ENCODE data around the gene ANKDD1A.
A peak's percentile ranks its signal among the peaks of the same experiment; 100 is the strongest.

The ANKDD1A gene

DNA sequence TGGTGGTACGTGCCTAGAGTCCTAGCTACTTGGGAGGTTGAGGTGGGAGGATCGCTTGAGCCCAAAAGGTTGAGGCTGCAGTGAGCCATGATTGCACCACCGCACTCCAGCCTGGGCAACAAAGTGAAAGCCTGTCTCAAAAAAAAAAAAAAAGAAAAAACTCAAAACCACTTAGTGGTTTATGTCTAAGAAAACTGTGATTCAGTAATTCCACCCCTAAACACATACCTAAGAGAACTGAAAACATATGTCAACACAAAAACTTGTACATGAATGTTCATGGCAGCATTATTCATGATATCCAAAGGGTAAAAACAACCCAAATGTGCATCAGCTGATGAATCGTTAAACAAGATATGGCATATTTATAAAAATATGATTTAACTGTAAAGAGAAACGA, 63.7 kb downstream of the ANKDD1A start:
- DNase-seq = no peak

DNA sequence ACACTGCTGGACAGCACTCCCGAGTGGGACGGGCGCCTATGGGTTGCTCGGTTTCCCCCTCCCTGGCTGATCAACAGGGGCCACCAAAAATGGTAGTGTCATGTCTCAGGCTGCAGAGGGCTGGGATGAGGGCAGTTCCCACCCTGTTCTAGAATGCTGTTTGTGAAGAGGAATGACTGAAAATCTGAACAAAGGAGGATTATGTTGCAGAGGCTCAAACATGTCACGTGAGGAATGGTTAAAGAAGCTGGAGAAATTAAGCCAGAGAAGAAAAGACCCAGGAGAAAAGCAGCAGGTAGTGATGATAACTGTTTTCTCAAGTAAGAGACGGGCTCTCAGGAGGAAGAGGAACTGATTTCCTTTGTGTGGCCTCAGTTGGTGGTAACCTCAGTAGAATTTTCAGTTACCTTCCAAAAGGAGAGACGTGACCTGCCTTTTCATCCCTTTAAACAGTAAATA, 67.6 kb downstream of the ANKDD1A start:
- no peak for DNase-seq

GRCh38 chr15:64981812-64982431, 70.2 kb downstream of the ANKDD1A start:
- DNase-seq = no peak

DNA sequence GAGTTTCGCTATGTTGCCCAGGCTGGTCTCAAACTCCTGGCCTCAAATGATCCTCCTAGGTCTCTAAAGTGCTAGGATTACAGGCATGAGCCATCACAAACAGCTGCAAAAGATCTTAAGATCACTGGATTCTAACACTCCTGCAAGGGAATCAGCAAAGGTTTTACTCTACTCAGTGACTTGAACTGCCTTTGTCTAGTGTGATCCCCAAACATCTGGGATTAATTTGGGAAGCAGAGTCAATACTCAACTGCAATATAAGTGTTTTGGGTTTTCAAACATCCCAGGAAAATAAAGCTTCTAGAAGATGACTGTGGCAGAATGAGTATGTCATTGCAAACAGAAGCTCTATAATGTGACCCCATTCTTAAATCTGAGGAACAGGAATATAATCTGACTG, 70.8 kb downstream of the ANKDD1A start:
- no peak for DNase-seq

- DNase-seq = no peak
Observed at GRCh38 chr15:64985366-64986033, 73.8 kb downstream of the ANKDD1A start.

GRCh38 chr15:64987136-64987535, 75.4 kb downstream of the ANKDD1A start:
- no peak for DNase-seq

- peak; percentile 93 for DNase-seq
Observed at GRCh38 chr15:64989416-64990167, 77.9 kb downstream of the ANKDD1A start, which contains the start of gene SPG21. Gene SPG21 (minus strand): TSS chr15:64989914. CDS start chr15:64983569, 6,345 bp downstream.

DNA sequence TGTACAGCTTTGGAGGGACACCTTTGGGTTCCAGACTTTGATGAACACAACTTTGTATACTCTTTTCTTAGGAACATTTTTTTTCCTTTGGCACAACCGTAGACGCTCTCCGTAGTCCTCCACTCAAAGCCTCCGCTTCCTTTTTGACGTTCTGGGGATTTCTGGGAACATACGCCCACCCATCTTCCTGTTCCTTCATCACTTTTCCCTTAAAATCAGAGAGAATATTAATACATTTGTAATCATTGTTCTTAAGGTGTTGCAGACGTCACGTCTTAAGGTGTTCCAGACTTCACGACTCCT, 78.4 kb downstream of the ANKDD1A start:
- DNase-seq = no peak

- no peak for DNase-seq
Observed at GRCh38 chr15:64991536-64992135, 79.9 kb downstream of the ANKDD1A start.

DNA sequence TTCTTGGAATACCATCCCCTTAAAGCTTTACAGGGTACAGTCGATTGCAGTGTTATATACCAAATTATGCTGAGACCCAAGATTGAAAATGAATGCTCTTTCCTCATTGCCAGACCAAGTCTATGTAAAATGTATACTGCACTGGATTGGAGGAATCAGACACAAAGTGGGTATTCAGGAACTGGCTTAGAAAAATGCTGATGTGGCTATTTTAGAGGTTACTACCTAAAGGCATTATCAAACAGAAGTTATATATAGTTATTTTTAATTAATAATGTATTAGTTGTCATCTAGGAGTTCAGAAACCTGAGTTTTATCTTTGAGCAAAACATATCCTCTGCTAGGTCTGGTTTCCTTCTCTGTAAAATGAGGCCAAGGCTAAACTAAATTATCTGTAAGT, 81.6 kb downstream of the ANKDD1A start:
- no peak for DNase-seq

DNA sequence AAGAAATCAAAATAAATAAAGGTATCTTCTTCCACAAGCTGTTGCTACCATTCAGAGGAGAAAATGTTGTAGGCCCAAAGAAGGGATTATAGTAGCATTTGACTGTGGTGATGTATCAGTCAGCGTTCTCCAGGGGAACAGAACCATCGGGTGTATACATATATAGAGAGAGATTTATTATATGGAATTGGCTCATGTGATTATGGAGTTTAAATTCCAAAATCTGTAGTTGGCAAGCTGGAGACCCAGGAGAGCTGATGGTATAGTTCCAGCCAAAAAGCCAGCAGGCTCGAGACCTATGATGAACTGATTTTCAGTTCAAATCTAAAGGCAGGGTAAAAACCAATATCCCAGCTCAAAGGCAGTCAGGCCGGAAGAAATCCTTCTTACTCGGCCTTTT, 85.4 kb downstream of the ANKDD1A start:
- no peak for DNase-seq

DNA sequence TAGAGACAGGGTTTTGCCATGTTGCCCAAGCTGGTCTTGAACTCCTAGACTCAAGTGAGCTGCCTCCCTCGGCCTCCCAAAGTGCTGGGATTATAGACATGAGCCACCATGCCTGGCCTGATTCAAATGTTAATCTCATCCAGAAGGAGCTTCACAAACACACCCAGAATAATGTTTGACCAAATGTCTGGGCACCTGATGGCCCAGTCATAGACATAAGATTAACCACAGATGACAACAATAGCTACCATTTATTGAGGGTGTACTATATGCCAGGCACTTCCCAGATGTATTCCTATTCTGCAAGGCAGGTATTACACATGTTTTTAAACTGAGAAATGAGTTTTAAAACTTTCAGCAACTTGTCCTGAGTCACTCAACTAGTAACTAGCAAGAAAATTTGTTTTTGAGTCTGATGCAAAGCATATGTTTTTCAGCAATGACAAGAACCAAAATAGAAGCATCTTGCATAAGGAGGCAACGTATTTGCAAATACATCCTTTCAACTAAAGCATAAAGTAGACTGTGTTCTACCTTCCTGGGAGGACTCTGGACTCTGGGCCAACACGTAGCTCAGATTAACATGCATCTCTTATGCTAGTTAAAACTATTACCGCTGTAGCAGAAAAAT, 86.2 kb downstream of the ANKDD1A start:
- DNase-seq = no peak

DNA sequence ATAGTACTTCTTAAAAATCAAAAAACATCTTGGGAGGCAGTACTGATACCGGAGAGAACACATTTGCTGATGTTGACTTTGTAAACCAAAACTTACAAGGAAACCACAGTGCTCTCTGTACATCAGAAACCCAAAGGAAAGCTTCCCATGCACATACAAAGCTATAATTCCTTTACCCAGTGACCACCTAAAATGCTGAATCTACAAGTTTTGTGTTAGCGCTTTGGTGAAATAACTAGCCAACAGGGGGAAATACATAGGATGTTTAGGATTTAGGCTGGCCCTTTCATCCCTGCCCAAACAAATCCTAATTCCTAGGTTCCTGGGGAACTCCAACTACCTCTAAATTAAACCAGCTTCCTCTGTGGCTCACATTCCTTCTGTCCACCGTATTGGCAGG, 93.3 kb downstream of the ANKDD1A start:
- DNase-seq = no peak

- DNase-seq = no peak
Observed at GRCh38 chr15:65006876-65007275, 95.2 kb downstream of the ANKDD1A start.

Measured in CD4-positive, alpha-beta T cell treated with Interleukin-6 for 4 hours (primary cell).